GM13977 (cell line): Measurements from ENCODE around the gene MIGA1.

Experiments
- DNase-seq: peaks from one replicate; pipeline ENCODE4 v3.0.0; 2012; ENCODE audit warnings: low spot score
- CTCF ChIP-seq: IDR thresholded peaks from 2 replicates; pipeline ENCODE4 v1.5.1; 2012; ENCODE audit warnings: mild to moderate bottlenecking, control low read depth; ENCODE audit not compliant: insufficient read depth; ENCODE audit errors: extremely low read depth, missing control alignments
- in situ Hi-C: fragments of 300-500 bp; cut with MboI; formaldehyde crosslinking; loops from one replicate; pipeline ENCODE4 v1.12.0; 2022; ENCODE audit warnings: low sequenced_read_pairs, low pct_unique_long_range_greater_than_20kb, mixed read lengths, inconsistent platforms; ENCODE audit not compliant: unreplicated experiment

The MIGA1 gene

GRCh38 chr1:77756052-77756754 is 23.2 kb upstream of the MIGA1 start:
- in situ Hi-C loops, result no loop called here
- TF ChIP-seq CTCF, result no peak
- DNase-seq, result no peak

DNA sequence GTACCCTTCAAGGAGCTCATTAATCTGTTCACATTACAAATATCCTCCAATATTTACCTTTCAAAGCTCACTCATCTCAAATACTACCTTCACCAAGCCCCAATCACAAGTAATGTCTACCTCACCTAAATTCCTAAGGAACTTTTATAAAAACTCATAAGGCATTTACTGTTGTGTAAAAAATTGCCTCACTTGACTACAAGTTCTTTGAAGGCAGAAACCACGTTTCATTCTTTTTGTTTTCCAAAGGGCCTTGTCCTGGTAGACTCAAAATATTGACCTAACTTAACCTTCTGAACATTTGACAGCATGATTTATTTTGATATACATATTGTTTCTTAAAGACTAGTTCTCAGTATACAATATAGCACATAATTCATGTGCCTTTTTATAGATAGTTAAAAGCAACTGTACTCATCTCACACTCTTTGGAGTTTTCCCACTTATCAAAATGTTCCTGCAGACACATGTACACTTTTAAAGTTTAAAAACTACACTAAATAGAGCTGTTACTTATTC is 22.3 kb upstream of the MIGA1 start:
- no peak for TF ChIP-seq CTCF
- in situ Hi-C loops, result no loop called here
- DNase-seq, result no peak

DNA sequence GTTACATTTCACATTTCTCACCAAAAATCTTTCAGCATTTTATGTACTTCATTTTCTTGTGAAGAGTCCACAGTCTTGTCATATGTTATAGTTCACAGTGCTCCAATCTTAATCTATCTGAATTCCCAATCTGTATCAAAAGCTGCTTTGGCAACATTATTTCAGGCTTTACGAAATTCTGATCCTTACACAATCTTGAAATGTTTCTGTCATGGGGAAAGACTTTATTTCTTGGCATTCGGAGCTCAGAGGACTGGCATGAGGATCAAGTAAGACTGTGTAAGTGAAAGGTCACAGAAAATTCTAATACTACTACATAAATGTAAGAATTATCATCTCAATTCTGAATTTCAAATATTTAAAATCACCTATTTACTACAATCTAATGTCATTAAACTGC is 21.8 kb upstream of the MIGA1 start:
- TF ChIP-seq CTCF, result no peak
- DNase-seq, result no peak
- in situ Hi-C loops, result no loop called here

- TF ChIP-seq CTCF, result no peak
- in situ Hi-C loops, result no loop called here
- peak; percentile 91 for DNase-seq
Observed at GRCh38 chr1:77759071-77760028, 20.1 kb upstream of the MIGA1 start, which contains the start of gene USP33. Gene USP33 (minus strand): TSS chr1:77759852. CDS start chr1:77741697, 18,155 bp downstream.

GRCh38 chr1:77762072-77762476 is 17.4 kb upstream of the MIGA1 start:
- in situ Hi-C loops, result no loop called here
- no peak for TF ChIP-seq CTCF
- no peak for DNase-seq

DNA sequence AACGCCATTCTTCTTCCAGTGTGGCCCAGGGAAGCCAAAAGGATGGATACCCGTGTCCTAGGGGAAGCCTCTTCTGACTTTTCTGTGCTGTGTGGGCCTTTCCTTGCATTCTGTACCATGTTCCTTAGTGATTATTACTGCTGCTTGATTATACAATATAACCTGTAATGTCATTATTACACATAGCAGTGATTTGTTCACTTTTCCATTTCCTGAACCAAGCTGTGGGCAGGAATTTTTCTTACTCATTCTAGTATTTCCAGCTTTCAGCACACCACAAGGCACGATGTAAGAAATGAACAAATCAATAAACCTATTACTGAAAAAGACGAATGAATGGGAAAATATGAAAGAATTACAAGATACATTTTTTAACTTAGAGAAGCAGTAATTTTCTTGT is 11.4 kb upstream of the MIGA1 start:
- no peak for TF ChIP-seq CTCF
- DNase-seq, result no peak
- in situ Hi-C loops, result no loop called here
